Trophoblast cell (in vitro differentiated cells and primary cell): ENCODE data around the gene FBP2.

ENCODE experiments used
- DNase-seq, 2 donors: peaks; one replicate each; pipeline ENCODE4 v3.0.0-alpha.2; 2016
- H2AFZ ChIP-seq: 2 replicates; pipeline ENCODE4 v1.6.1; 2013; ENCODE audit warnings: low read length, moderate library complexity, mild to moderate bottlenecking; ENCODE audit not compliant: insufficient read depth, poor library complexity
- H2AK5ac ChIP-seq: 2 replicates; pipeline ENCODE4 v1.6.1; 2013; ENCODE audit warnings: mild to moderate bottlenecking, low read length
- H2BK120ac ChIP-seq: 2 replicates; pipeline ENCODE4 v1.6.1; 2013; ENCODE audit warnings: low read length, mild to moderate bottlenecking, moderate library complexity; ENCODE audit not compliant: insufficient read depth, poor library complexity
- H2BK12ac ChIP-seq: 2 replicates; pipeline ENCODE4 v1.6.1; 2013; ENCODE audit warnings: mild to moderate bottlenecking, low read length, moderate library complexity
- H2BK5ac ChIP-seq: 2 replicates; pipeline ENCODE4 v1.6.1; 2013; ENCODE audit warnings: low read length, low read depth, moderate library complexity, mild to moderate bottlenecking; ENCODE audit not compliant: poor library complexity
- H3K14ac ChIP-seq: 2 replicates; pipeline ENCODE4 v1.6.1; 2013; ENCODE audit warnings: mild to moderate bottlenecking, low read length
- H3K18ac ChIP-seq: 2 replicates; pipeline ENCODE4 v1.6.1; 2013; ENCODE audit warnings: mild to moderate bottlenecking, low read length
- H3K23ac ChIP-seq: 2 replicates; pipeline ENCODE4 v1.6.1; 2013; ENCODE audit warnings: low read length
- H3K27ac ChIP-seq: 2 replicates; pipeline ENCODE4 v1.5.1; 2013; ENCODE audit warnings: low read depth, mild to moderate bottlenecking, inconsistent platforms, low read length, moderate library complexity
- H3K27me3 ChIP-seq: 2 replicates; pipeline ENCODE4 v1.6.1; 2013; ENCODE audit warnings: inconsistent platforms, mild to moderate bottlenecking, low read length, moderate library complexity; ENCODE audit not compliant: insufficient read depth
- H3K36me3 ChIP-seq, 2 experiments: 1 replicate in 1 of 2; 2 replicates in 1 of 2; pipeline ENCODE4 v1.6.1; 2013; ENCODE audit warnings: low read length in 2 of 2, mild to moderate bottlenecking in 2 of 2, moderate library complexity in 1 of 2; ENCODE audit not compliant: insufficient read depth in 2 of 2, control insufficient read depth in 1 of 2
- H3K4ac ChIP-seq: 2 replicates; pipeline ENCODE4 v1.6.1; 2013; ENCODE audit warnings: low read depth, mild to moderate bottlenecking, low read length, moderate library complexity
- H3K4me1 ChIP-seq, 2 experiments: 1 replicate in 1 of 2; 2 replicates in 1 of 2; pipeline ENCODE4 v1.6.1; 2013; ENCODE audit warnings: low read length in 2 of 2, mild to moderate bottlenecking in 2 of 2, moderate library complexity in 1 of 2; ENCODE audit not compliant: insufficient read depth in 2 of 2, control insufficient read depth in 1 of 2
- H3K4me2 ChIP-seq: 2 replicates; pipeline ENCODE4 v1.6.1; 2013; ENCODE audit warnings: inconsistent platforms, mild to moderate bottlenecking, low read length, moderate library complexity
- H3K4me3 ChIP-seq: 2 replicates; pipeline ENCODE4 v1.5.1; 2013; ENCODE audit warnings: mild to moderate bottlenecking, low read depth, low read length, inconsistent platforms
- H3K79me1 ChIP-seq: one replicate; pipeline ENCODE4 v1.6.1; 2013; ENCODE audit warnings: low read length
- H3K79me2 ChIP-seq: 2 replicates; pipeline ENCODE4 v1.6.1; 2013; ENCODE audit warnings: low read length, mild to moderate bottlenecking; ENCODE audit not compliant: control insufficient read depth, insufficient read depth, poor library complexity
- H3K9ac ChIP-seq: 2 replicates; pipeline ENCODE4 v1.6.1; 2013; ENCODE audit warnings: mild to moderate bottlenecking, low read length
- H3K9me3 ChIP-seq: 2 replicates; pipeline ENCODE4 v1.6.1; 2013; ENCODE audit warnings: low read depth, mild to moderate bottlenecking, control low read depth, inconsistent platforms, low read length; ENCODE audit not compliant: insufficient read depth
- H4K12ac ChIP-seq: 2 replicates; pipeline ENCODE4 v1.6.1; 2013; ENCODE audit warnings: low read depth, mild to moderate bottlenecking, low read length, moderate library complexity
- H4K8ac ChIP-seq: 2 replicates; pipeline ENCODE4 v1.6.1; 2013; ENCODE audit warnings: low read depth, mild to moderate bottlenecking, low read length, moderate library complexity
- H4K91ac ChIP-seq: one replicate; pipeline ENCODE4 v1.6.1; 2013; ENCODE audit warnings: low read depth, mild to moderate bottlenecking, low read length, moderate library complexity
- WGBS: extraction: QIAGEN DNeasy Blood & Tissue Kit; methylation state at CpG from one replicate; pipeline ENCODE4 v1.1.7; 2013; ENCODE audit warnings: missing lambda C conversion rate; ENCODE audit not compliant: insufficient read length, insufficient coverage; ENCODE audit errors: extremely low coverage; 5-methylcytosine and 5-hydroxymethylcytosine counted together

The FBP2 gene

GRCh38 chr9:94511955-94512265, 81.7 kb downstream of the FBP2 start:
- no peak overlapping the region for H3K18ac ChIP-seq
- no peak overlapping the region for H4K12ac ChIP-seq
- no peak overlapping the region for H3K4ac ChIP-seq
- H3K27me3 ChIP-seq: no peaks in the 10 kb centered on the region
- H2BK5ac ChIP-seq: no peak overlapping the region
- H2BK12ac ChIP-seq: no peak overlapping the region
- H3K14ac ChIP-seq: no peak overlapping the region
- no peaks in the 10 kb centered on the region for H3K79me1 ChIP-seq
- H4K8ac ChIP-seq: no peak overlapping the region
- no peak overlapping the region for H3K9ac ChIP-seq
- H2BK120ac ChIP-seq: no peak overlapping the region
- no peak for DNase-seq
- H2AK5ac ChIP-seq: no peak overlapping the region
- H3K4me2 ChIP-seq: no peak overlapping the region
- peaks cover 0 to 2% of the 10 kb centered on the region in 2 experiments for H3K4me1 ChIP-seq
- no CpG with 5 or more reads among the region's 2 CpGs for WGBS
- no peak overlapping the region for H4K91ac ChIP-seq
- no peaks in the 10 kb centered on the region for H3K79me2 ChIP-seq
- no peaks in the 10 kb centered on the region for H3K9me3 ChIP-seq
- no peak overlapping the region for H3K27ac ChIP-seq
- H3K36me3 ChIP-seq: no peaks in the 10 kb centered on the region
- H3K23ac ChIP-seq: no peak overlapping the region
- H3K4me3 ChIP-seq: no peak overlapping the region
- no peak overlapping the region for H2AFZ ChIP-seq

- no peak for DNase-seq
- Histone ChIP-seq H3K23ac (no peak overlapping the region), H3K27ac (no peak overlapping the region), H4K8ac (no peak overlapping the region), H3K4me3 (no peak overlapping the region), H3K4me1 (peaks cover 0 to 2% of the 10 kb centered on the region in 2 experiments), H3K18ac (no peak overlapping the region), H2BK12ac (no peak overlapping the region), H2BK5ac (no peak overlapping the region), H3K27me3 (no peaks in the 10 kb centered on the region), H2AFZ (no peak overlapping the region), H2BK120ac (no peak overlapping the region), H3K9me3 (no peaks in the 10 kb centered on the region), H4K12ac (no peak overlapping the region), H2AK5ac (no peak overlapping the region), H3K4ac (no peak overlapping the region), H3K79me1 (no peaks in the 10 kb centered on the region), H4K91ac (no peak overlapping the region), H3K14ac (no peak overlapping the region), H3K4me2 (no peak overlapping the region), H3K36me3 (no peaks in the 10 kb centered on the region), H3K9ac (no peak overlapping the region), H3K79me2 (no peaks in the 10 kb centered on the region)
- no CpG with 5 or more reads among the region's 6 CpGs for WGBS
Observed at GRCh38 chr9:94511134-94511954, 82.3 kb downstream of the FBP2 start.
